Measurements from ENCODE around the gene VSIG4.

Gene VSIG4, protein sequence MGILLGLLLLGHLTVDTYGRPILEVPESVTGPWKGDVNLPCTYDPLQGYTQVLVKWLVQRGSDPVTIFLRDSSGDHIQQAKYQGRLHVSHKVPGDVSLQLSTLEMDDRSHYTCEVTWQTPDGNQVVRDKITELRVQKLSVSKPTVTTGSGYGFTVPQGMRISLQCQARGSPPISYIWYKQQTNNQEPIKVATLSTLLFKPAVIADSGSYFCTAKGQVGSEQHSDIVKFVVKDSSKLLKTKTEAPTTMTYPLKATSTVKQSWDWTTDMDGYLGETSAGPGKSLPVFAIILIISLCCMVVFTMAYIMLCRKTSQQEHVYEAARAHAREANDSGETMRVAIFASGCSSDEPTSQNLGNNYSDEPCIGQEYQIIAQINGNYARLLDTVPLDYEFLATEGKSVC

GRCh38 chrX:66039944-66040343 is at the start of gene VSIG4:
TSS of gene VSIG4 (minus strand) at chrX:66040080. CDS start at chrX:66039998, 82 bp downstream.
- TF ChIP-seq EGR1 (IDR thresholded peaks at IDR 0.05) (no peak), ZBTB7A (IDR thresholded peaks at IDR 0.05; ENCODE audit: low read depth) (no peak), CEBPB (IDR thresholded peaks at IDR 0.05) (no peak), NFIC (IDR thresholded peaks at IDR 0.05) (no peak), EP300 (IDR thresholded peaks at IDR 0.05; ENCODE audit: borderline replicate concordance) (no peak), USF1 (IDR thresholded peaks at IDR 0.05) (no peak), CREB1 (IDR thresholded peaks at IDR 0.05; ENCODE audit: low read depth) (no peak), FOXM1 (IDR thresholded peaks at IDR 0.05; ENCODE audit: borderline replicate concordance, low read depth) (no peak), TAF1 (IDR thresholded peaks at IDR 0.05; ENCODE audit: low read depth) (no peak), RAD21 (IDR thresholded peaks at IDR 0.05; ENCODE audit: low read depth) (no peak), REST (IDR thresholded peaks at IDR 0.05; ENCODE audit: low read depth) (no peak), YY1 (IDR thresholded peaks at IDR 0.05; ENCODE audit: low read depth) (no peak), TCF12 (IDR thresholded peaks at IDR 0.05; ENCODE audit: low read depth) (no peak), TEAD4 (IDR thresholded peaks at IDR 0.05) (no peak)
- TF ChIP-seq, protein P1, sequence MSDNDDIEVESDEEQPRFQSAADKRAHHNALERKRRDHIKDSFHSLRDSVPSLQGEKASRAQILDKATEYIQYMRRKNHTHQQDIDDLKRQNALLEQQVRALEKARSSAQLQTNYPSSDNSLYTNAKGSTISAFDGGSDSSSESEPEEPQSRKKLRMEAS (IDR thresholded peaks at IDR 0.05): no peak

DNA sequence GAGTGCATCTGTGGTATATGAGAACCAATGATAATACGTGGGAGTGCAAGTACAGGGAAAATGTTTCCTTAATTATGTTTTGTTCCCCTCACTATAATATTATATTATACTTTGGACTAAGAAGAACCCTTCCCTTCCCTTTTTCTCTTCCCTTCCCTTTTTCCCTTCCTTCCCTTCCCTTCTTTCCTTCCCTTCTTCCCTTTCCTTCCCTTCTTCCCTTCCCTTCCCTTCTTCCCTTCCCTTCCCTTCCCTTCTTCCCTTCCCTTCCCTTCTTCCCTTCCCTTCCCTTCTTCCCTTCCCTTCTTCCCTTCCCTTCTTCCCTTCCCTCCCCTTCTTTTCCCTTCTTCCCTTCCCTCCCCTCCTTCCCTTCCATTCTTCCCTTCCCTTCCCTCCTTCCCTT is 36.9 kb upstream of the VSIG4 start:
- TF ChIP-seq YY1 (IDR thresholded peaks at IDR 0.05; ENCODE audit: low read depth) (no peak), EGR1 (IDR thresholded peaks at IDR 0.05) (no peak), RAD21 (IDR thresholded peaks at IDR 0.05; ENCODE audit: low read depth) (no peak), EP300 (IDR thresholded peaks at IDR 0.05; ENCODE audit: borderline replicate concordance) (no peak), NFIC (IDR thresholded peaks at IDR 0.05) (no peak), FOXM1 (IDR thresholded peaks at IDR 0.05; ENCODE audit: borderline replicate concordance, low read depth) (no peak), REST (IDR thresholded peaks at IDR 0.05; ENCODE audit: low read depth) (no peak), CREB1 (IDR thresholded peaks at IDR 0.05; ENCODE audit: low read depth) (no peak), TEAD4 (IDR thresholded peaks at IDR 0.05) (no peak), TCF12 (IDR thresholded peaks at IDR 0.05; ENCODE audit: low read depth) (no peak)
- TF ChIP-seq, protein P1 (IDR thresholded peaks at IDR 0.05): no peak

- TF ChIP-seq YY1 (IDR thresholded peaks at IDR 0.05; ENCODE audit: low read depth): no peak
- TF ChIP-seq RAD21 (IDR thresholded peaks at IDR 0.05; ENCODE audit: low read depth): no peak
- no peak for TF ChIP-seq EGR1 (IDR thresholded peaks at IDR 0.05)
- TF ChIP-seq TCF12 (IDR thresholded peaks at IDR 0.05; ENCODE audit: low read depth): no peak
- no peak for TF ChIP-seq EP300 (IDR thresholded peaks at IDR 0.05; ENCODE audit: borderline replicate concordance)
Observed at GRCh38 chrX:66074920-66075879, 35.3 kb upstream of the VSIG4 start.

GRCh38 chrX:66071126-66071525 is 31.2 kb upstream of the VSIG4 start:
- no peak for TF ChIP-seq NFIC (IDR thresholded peaks at IDR 0.05)
- TF ChIP-seq USF1 (IDR thresholded peaks at IDR 0.05): no peak
- no peak for TF ChIP-seq REST (IDR thresholded peaks at IDR 0.05; ENCODE audit: low read depth)
- no peak for TF ChIP-seq FOXM1 (IDR thresholded peaks at IDR 0.05; ENCODE audit: borderline replicate concordance, low read depth)
- no peak for TF ChIP-seq TEAD4 (IDR thresholded peaks at IDR 0.05)
- TF ChIP-seq, protein P1 (IDR thresholded peaks at IDR 0.05): no peak
- no peak for TF ChIP-seq CEBPB (IDR thresholded peaks at IDR 0.05)
- TF ChIP-seq CREB1 (IDR thresholded peaks at IDR 0.05; ENCODE audit: low read depth): no peak
- no peak for TF ChIP-seq TCF12 (IDR thresholded peaks at IDR 0.05; ENCODE audit: low read depth)
- TF ChIP-seq YY1 (IDR thresholded peaks at IDR 0.05; ENCODE audit: low read depth): no peak
- no peak for TF ChIP-seq TAF1 (IDR thresholded peaks at IDR 0.05; ENCODE audit: low read depth)
- no peak for TF ChIP-seq EP300 (IDR thresholded peaks at IDR 0.05; ENCODE audit: borderline replicate concordance)
- TF ChIP-seq ZBTB7A (IDR thresholded peaks at IDR 0.05; ENCODE audit: low read depth): no peak
- TF ChIP-seq RAD21 (IDR thresholded peaks at IDR 0.05; ENCODE audit: low read depth): no peak
- TF ChIP-seq EGR1 (IDR thresholded peaks at IDR 0.05): no peak

All from Ishikawa (cell line).